GM18868 (cell line): ENCODE measurements around the gene SLC46A3.
"Not testable (repeated sequence)": the region's sequence is repeated elsewhere in the genome, so short reads cannot be mapped to it uniquely, and the experiment has no call there.

Source experiments
- ATAC-seq: cut with Tn5 transposase; IDR thresholded peaks from one replicate; pipeline ENCODE4 v1.9.1; 2021; ENCODE audit warnings: mild to moderate bottlenecking, moderate library complexity; ENCODE audit not compliant: unreplicated experiment

The SLC46A3 gene

DNA sequence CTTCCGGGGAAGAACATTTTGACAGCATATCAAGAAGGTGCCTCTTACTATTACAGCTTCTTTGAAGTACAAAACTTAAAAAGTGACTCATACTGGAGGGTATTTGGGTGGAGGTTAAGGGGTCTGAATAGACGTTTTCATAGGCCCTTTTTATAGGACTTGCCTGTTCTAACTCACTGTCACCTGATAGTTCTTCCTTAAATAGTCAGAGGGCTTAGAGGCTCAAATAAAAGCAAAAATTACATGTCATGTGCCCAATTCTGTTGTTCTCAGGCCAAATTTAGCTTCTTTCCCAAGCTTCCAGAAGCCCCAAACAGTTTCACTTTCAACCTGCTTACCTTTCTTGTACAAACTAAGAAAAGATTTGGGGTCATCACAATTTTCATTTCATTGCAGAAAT, 16.1 kb upstream of the SLC46A3 start:
- ATAC-seq, result no peak

DNA sequence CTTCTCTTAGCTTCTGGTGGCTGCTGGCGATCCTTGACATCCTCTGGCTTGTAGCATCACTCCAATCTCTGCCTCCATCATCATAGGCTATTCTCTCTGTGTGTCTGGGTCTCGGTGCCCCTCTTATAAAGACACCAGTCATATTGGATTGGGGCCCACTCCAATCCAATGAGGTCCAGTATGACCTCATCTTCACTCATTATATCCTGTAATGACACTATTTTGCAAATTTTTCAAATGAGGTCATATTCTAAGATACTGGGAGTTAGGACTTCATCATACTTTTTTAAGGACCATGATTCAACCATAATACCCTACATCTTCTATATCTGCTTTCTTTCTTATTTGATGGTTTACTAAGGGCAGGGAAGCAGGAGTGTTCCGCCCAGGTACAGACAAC, 12.0 kb upstream of the SLC46A3 start:
- ATAC-seq, result no peak

DNA sequence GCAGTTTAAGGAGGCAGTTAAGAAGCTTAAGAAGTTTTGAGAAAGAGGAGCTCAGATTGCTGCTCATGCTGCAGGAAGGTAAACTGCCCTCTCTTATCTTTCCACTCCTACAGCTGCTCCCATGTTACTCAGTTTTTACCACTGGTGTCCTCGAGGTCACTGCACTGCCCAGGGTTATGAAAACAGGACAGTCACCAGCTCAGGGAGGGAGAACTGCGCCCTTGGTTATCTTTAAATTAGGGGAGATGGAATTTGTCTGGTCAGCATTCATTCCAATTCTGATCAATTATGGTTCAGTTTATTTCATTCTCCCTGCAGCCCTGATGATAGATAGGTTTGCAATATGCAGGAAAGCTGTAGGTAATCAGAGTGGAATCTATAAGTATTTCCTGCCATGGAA, 10.8 kb upstream of the SLC46A3 start:
- no peak for ATAC-seq

DNA sequence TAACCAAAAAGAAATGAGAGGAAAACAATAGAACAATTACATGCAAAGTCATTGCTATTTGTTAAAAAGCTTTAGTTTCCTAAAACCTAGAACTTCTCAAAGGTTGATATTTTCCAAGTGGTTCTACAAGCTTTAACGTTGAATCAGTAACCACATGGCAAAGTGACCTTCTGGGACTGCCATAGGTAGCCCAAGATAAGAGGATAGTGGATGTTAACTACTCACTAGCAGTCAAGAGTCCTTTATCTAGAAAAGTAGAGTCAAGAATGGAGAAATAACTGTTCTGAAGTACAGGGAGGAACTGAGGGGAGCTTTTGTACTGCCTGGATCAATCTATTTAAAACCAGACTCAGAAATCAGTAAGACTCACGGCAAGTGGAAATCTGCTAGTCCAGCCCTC, 9.9 kb upstream of the SLC46A3 start:
- ATAC-seq, result no peak

DNA sequence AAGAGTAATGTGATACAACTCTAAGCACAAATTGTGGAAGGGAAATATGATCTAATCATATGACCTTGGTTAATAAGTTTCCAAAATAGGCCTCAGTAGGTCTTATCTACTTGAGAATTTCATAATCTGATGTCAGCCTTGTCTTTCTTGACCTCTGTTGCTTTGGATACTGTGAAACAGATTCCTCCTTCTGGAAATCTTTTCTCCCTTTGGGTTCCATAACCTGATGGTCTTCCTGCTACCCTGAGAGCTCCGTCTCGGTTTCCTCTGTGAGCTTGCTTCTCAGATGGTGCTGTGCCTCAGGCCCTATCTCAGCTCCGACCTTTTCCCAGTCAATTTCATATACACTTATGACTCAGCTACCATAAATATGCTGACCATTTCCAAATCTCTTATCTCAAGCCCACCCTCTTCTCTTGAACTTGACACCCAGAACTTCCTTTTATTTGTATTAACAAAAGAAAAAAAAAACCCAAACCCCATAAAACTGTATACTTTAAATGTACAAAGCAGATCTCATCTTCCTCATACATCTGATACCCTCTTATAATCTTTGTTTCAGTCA, 6.4 kb upstream of the SLC46A3 start:
- no peak for ATAC-seq

DNA sequence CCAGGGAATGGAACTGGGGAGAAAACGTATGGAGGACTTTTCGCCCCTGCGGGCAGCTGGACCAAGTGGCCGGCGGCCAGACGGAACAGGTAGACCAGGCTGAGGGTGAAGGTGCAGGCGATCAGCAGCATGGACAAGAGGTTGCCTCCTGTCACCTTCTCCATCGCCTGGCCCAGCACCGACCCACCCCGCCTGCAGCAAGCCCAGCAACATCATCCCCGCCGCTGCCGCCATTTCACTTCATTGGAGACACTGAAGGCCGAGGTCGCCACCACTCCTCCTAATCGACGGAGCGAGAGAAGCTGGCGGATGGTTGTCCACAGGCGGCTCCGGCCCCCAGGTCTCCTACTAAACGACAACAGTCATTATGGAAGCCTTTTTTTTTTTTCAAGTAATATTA, 5.0 kb upstream of the SLC46A3 start:
- ATAC-seq, result no peak

DNA sequence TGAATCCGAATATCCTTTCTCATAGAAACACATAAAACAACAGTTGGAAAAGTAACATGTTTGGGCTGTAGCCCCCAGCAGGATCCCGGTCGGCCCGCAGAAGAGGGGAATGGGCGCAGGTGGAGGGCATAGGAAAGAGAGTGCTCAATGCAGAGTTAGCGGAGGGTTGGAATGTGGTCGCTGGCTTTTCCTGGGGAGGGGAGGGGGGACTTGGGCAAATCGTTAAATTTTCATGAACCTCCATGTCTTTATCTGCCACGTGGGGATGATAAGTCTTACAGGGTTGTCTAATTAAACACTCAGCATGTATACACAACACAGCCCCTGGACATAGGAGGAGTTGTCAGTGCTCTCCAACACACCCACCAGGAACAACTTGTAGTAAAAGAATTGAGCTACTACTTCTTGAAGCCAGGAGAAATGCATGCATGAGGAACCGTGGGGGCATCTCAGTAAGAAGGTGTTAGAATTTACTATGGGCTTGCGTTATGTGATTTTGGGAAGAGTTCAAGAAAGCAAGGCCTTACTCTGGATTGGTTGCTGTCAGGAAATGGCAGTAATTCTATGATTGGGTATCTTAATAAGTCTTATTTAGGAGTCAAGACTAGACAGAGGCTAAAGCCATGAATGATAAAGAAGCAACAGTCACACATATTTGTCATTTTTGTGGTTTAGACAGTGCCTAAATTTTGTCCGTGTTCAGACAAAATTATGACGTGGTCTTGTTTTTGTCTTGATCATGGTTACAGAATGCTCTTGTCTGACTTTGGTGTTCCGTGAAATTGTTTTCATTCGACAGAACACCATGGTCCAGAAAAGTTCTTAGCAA, 671 bp upstream of the SLC46A3 start:
- ATAC-seq, result no peak

DNA sequence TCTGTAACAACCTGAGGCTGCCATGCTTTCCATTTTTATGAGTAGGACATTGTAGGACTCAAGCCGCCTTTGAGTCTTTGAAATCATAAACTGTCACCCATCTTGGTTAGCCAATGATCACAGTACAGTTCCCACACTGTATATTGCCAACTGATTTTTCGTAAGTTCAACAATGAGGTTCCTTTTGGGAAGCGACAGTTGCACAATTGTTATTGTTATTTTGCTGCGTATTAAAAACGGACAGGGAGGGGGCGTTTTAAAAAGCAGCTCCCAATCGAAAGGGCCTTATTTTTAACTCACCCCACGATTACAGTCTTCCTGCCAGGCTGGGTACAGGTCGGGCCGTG, 601 bp downstream of the SLC46A3 start:
- no peak for ATAC-seq

DNA sequence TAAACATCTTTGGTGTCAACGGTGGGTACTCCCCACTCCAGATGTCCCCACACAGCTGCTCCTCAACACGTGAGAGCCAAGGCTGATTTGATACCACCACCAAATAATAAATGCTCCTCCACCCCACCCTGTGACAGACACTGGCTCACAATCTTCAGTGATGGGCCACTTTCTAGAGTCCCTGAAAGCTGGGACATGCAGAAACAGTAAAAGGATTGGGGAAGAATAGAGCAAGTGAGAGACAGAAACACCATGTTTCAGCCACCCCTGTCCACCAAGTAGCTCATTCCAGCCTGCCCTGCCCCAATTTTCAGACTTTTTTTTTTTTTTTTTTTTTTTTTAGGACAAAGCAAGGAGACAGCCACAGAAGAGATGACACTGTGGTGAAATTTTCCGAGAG, 1.6 kb downstream of the SLC46A3 start:
- no peak for ATAC-seq

DNA sequence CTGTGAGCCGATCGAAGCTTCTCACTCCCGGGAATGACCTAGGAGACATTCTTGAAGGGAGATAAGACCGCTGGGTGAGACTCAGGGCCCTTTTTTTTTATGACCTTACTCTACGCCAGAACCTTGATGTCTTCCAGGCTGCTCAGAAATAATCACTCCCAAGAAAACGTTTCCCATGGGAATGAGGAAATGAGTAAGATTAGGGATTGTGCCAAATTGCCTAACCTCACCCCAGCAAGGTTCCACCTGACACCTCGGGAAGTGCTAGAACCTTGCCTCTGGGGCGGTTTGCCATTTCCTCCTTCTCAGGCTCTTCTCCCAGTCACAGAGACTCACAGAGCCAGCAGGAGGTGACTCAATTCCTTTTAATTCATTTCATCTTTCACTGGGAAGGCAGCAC, 2.3 kb downstream of the SLC46A3 start:
- no peak for ATAC-seq

DNA sequence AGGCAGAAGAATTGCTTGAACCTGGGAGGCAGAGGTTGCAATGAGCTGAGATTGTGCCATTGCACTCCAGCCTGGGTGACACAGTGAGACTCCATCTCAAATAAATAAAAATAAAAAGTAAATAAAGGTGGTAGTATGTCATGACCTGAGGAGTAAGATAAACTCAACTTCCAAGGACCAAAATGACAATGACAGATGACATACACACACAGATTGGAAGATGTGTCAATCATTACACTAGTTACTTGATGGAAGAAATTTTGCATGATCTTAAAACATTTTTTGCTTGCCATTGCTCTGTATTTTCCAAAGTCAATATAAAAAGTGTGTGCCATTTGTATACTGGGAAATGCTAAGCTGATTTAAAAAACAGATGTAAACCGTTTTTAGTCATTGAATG, 4.1 kb downstream of the SLC46A3 start:
- no peak for ATAC-seq

DNA sequence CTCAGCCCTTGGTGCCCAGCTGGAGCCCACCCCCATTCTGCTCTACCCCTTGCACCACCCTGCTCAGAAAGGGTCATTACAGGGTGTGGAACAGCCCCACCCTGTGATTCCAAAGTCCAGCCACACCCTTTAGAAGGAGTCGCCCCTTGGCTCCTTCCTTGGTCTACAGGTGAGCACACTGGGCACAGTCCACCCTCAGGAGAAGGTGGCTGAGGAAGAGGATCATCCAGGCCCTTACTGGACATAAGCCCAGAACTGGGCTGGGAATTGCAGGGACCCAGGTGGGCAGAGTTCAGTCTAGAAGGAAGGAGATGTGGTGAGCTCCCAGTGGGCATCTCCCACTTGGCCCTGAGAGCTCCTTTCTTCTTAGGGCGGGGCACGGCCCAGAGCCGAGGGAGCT, 8.6 kb downstream of the SLC46A3 start:
- no peak for ATAC-seq

DNA sequence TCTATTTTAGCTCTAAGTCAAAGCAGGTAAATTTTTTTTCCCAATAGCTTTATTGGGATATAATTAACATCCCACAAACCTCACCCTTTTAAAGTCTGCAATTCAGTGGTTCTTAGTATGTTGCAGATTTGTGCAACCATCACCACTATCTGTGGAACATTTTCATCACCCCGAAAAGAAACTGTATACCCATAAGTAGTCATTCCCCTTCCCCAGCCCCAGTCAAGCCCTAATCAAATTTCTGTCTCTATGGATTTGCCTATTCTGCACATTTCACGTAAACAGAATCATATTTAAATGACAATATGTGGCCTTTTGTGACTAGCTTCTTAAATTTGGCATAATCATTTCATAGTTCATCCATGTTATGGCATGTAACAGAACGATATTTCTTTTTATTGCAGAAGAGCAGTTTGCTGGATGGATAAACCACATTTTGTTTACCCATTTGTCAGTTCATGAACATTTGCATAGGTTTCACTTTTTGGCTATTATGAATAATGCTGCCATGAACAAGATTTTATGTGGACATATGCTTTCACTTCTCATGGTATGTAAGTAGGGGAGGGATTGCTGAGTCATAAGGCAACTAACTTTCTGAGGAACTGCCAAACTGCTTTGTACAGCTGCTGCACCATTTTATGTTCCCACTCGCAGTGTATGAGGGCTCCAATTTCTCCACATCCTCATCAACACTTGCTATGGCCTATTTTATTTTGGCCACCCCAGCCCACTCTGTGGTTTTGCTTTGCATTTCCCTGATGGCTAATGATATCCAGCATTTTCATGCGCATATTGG, 10.9 kb downstream of the SLC46A3 start:
- ATAC-seq, result peak; percentile 99

DNA sequence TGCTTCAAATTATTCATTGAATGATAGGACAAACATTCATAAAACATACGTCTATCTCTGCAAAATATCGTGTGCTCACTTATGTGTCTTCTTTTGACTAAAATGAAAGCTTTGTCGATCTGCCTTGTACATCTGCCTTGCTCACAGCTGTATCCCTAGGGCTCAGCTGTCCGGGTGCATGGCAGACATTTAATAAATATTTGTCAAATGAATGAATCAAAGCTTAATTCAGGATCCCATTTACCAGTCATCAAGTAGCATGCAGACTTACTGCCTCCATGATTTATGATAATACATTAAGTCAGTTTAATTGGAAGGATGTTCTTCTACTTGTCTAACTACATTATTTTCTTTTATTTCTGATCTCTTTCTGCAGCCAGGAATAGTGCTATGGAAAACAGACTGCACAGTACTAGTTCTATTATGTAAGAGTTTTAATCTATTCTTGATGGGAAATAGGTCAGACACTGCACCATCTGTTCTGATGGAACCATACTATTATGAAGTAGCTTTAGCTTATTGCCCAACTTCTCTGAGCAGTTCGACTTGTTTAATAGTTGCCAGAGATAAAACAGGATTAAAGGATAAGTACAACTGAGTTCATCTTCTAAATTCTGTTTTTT, 13.2 kb downstream of the SLC46A3 start:
- no peak for ATAC-seq

DNA sequence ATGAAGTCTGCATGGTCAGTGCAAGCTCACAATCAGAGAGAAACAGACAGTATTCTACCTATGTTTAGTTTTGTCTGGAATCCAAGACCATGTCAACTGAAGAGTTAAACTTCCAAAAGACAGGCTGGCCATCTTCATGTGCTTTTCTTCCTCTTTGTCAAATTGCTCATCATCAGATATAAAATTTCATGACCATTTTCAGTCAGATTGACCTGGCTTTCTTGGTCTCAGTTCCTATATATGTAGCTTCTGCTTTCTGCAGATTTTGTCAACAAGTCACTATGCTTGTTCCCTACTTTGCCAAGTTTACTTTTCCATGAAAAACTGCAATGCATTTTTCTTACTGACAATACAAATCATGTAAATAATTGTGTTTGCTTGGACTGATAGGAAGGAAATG, 13.9 kb downstream of the SLC46A3 start:
- no peak for ATAC-seq

DNA sequence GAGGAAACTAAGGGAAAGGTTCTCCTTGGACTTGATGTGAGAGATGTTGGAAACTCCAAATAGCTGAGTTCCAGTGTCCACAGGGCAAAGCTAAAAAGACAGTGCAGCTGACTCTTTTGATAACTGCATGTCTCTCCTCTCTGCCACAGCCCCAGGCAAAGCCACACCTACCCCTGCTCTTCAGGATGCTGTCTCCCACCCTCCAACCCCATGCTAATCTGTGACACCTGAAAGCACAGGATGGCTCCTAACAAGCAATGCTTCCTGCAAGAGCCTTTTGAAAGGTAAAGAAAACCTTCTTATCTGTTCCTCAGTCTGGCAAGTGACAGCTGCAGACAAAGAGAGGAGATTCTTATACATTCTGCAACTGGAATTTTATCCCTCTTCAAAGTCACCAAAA, 14.5 kb downstream of the SLC46A3 start:
- ATAC-seq, result no peak

DNA sequence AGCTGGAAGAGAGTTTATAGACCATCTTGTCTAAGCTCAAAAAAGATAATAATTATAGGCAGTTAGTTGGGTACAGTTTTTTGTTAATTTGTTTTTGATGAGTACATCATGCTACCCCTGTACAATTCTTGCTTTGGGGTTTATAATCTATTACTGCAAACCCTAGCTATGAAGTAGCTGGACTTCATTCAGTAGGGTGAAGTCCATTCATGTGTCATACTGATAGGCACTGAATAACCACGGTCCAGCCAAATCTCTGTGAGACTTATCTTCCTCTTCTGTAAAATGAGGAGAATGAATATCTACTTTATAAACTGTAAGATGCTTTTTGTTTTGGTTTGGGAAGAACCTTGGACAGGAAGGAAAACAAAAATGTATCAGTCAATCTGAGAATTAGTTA, 19.5 kb downstream of the SLC46A3 start:
- no peak for ATAC-seq

DNA sequence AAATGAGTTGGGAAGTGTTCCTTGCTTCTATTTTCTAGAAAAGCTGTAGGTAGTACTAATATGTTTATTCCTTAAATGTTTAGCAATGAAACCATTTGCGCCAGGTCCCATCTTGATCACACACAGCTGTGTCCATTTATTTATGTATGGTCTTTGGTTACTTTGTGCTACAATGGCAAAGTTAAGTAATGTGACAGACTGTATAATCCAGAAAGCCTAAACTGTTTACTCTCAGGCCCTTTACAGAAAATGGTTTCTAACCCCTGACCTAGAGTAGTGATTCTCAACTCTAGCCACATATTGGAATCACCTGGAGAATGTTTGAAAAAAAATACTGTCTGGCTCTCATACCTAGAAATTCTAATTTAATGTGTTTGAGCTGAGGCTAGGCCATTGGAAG, 21.3 kb downstream of the SLC46A3 start:
- no peak for ATAC-seq

DNA sequence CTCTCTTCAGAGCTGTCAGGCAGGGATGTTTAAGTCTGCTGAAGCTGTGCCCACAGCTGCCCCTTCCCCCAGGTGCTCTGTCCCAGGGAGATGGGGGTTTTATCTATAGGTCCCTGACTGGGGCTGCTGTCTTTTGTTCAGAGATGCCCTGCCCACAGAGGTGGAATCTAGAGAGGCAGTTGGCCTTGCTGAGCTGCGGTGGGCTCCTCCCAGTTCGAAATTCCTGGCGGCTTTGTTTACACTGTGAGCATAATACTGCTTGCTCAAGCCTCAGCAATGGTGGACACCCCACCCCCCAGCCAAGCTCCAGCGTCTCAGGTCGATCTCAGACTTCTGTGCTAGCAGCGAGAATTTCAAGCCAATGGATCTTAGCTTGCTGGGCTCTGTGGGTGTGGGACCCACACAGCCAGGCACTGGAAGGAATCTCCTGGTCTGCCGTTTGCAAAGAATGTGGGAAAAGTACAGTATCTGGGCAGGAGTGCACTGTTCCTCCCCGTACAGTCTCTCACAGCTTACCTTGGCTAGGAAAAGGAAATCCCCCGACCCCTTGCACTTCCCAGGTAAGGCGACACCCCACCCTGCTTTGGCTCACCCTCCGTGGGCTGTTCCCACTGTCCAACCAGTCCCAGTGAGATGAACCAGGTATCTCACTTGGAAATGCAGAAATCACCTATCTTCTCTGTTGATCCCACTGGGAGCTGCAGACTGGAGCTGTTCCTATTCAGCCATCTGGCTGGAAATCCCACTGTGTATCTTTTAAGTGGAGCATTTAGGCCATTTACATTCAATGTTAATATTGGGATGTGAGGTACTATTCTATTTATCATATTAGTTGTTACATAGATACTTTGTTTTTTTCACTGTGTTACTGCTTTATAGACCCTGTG, 24.9 kb downstream of the SLC46A3 start:
- ATAC-seq, result not testable (repeated sequence)

DNA sequence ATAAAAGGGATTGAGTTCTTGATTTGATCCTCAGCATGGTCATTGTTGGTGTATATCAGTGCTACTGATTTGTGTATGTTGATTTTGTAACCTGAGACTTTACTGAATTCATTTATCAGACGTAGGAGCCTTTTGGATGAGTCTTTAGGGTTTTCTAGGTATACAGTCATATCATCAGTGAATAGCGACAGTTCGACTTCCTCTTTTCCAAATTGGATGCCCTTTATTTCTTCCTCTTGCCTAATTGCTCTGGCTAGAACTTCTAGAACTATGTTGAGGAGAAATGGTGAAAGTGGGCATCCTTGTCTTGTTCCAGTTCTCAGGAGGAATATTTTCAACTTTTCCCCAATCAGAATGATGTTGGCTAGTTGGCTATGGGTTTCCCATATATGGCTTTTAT, 32.9 kb downstream of the SLC46A3 start:
- no peak for ATAC-seq

DNA sequence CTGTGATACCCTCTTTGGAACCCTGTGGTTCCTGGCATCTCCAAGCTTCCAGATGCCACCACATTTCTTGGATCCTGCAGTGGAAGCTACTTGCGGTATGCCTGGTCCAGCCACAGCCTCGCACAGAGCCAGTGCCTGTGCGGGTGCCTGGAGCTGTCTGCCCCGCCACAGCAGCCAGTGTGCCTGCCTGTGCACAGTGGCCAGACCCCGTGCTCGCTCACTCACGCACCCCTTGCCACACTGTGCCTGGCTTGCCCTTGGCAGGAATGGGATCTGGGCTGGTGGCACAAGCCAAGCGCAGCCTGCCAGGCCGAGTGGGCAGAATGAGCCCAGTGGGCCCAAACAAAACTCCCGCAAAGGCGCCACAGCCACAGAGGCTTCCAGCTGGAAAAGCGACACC, 33.7 kb downstream of the SLC46A3 start:
- no peak for ATAC-seq
